HG02884 (cell line): ENCODE measurements around the gene MAPT.
"Not testable (repeated sequence)": the region's sequence is repeated elsewhere in the genome, so short reads cannot be mapped to it uniquely, and the experiment has no call there.

ENCODE experiments used
- ATAC-seq: cut with Tn5 transposase; IDR thresholded peaks from one replicate; pipeline ENCODE4 v1.9.1; 2021; ENCODE audit warnings: mild to moderate bottlenecking, moderate library complexity; ENCODE audit not compliant: unreplicated experiment

The MAPT gene

DNA sequence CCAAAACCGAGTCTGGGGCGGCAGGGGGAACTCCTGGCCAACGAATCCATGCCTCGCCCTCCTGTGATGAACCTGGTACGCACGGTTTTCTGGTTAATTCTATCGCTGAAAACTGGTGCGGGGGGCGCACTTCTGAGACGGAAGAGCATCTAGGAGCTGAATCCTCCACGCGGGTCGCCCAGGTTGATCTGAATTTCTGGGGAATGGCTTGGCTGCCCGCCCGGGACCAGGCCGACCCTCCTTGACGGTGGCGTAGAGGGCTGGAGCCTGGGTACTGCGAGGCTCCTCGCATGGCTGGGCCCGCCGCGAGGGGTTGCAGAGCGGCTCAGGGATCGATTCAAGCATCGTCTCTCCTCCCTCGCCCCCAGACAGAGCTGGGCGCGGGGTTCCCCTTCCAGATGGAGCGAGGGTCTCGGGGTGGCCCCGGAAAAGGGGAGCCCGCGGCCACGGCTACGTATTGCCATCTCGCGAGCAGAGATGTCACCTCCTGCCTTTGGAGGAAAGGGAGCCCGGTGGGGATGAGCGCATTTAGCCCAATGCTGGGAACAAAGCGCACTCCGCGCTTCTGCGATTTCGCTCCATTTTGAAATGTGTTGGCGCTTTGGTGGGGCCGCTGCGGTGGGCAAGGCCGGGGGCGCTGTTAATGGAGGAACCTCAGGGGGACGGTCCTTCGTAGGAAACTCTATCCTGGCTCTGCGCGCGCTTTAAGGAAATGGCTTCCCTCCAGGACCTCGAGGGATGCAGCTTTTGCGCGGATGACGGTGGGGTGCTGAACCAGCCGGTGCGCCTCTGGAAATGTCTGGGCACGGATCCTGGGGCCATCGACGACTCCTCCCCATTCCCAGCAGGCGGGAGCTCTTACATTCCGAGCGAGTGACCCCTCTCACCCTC is 2.7 kb downstream of the MAPT start:
- no peak for ATAC-seq

DNA sequence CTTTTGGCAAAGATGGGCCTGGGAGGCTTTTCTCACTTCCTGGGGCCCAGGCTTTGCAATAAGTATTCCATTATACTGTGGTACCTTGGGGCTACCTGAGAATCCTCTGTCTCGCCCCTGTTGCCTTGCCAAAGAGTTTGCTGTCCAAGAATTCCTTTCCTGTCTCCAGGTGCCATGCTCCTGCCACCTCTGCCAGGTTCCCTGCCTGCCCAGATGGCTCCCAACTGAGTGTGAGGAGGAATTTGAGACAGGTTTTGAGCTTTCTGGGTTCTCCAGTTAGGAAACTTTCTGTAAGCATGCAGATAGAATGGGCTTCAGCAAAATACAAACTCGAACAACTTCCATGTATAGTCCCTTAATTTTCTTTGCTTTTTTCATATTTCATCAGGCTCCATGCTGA is 5.8 kb downstream of the MAPT start:
- no peak for ATAC-seq

DNA sequence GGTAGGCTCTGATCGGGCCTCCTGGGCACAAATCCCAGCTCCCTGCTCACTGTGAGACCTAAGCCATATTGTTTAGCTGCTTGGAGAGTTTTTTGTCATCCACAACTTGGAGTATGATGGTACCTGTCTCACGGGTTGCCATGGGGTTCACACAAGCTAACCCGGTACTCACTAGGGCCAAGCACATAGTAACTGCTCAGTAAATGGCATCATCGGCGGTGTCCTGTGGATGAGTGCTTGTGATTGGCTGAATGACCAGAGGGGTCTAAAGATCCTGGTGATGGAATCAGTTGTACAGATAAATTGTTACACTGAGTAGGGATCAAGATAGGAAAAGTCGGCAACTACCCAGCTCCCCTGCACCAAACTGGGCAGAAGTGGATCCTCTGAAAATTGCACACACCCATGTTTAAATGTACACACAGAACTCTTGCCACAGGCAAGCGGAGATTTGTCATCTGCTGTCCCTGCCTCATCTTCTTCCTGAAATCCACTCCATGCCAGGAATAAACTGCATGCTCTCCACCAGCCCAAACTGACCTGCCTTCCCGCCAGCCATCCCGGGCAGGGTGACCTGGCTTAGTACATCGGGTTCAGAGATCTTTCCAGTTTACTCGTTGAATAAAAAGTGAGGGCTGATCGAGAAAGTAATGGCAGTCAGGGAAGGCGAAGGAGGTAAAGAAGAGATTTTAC is 6.5 kb downstream of the MAPT start:
- no peak for ATAC-seq

DNA sequence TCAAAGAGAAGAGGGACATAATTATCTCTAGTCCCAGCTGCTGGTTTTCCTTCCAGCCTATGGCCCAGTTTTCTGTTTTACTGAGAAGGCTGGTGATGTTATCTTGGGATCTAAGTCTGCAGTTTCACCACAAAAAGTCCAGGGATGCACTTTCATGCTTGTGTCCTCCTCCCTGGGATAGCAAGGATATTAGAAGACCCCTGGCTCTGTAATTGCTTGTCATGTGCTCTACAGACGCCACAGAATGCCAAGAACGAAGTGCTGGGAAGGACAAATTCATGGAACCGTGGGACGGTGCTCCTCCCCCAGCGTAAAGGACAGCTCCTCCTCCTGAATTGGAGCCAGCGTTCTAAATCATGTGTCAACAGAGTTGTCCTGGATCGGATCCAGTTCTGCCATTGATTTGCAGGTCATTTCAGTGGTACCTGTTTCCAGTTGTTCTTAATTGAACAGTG is 8.6 kb downstream of the MAPT start:
- ATAC-seq: no peak

DNA sequence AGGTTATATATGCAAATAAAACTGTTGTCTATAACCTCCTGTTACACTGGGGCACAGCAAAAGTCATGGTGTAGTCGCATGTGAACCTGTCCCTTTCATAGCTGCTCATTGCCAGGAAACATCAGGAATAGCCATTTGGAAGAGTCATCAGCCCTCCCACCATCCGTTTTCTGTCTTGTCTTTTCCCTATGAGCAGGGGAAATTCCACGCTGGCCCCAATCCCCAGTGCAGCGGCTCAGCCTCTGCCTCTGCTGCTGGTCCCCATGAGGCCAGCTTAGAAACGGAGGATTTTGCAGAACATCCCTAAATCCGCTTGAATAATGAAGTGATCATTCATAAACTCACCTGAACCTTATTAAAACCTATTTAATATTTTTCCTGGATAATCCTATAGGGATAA is 10.5 kb downstream of the MAPT start:
- ATAC-seq: no peak

DNA sequence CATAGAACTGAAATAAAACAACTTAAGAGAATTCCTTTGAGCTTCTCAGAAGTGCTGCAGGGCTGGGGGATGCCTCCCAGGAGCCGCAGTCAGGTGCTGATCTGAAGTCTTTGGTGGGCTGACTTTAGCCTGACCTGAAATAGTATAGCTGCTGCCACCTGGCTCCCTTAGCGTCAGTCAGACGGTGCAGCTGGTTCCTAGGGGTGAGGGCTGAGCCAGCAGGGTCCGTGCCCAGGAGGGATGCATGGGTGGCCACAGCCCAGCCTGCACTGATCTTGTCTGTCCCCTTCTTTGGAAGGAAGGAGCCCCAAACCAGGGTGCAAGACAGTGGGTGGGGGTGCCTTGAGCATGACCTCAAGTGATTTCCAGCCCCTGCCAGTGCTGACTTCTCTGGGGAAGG is 11.5 kb downstream of the MAPT start:
- no peak for ATAC-seq

DNA sequence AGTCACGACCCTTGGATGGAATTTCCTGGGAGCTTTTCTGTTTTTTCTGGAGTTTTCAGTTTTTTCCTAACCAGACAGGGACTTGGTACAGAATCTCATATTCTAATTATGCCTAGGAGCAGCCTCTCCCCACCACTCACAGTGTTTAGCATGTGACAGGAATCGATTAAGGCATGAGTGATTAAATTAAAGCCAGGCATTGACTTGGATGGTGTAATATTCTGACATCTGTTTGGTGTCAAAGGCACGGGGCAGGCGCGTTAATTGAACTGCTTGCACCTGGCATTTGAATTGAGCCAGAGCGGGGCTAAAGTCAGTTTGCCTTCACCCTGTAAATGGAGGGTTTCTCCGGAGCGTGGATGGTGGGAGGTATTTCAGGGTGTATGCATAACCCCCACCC is 11.9 kb downstream of the MAPT start:
- no peak for ATAC-seq

DNA sequence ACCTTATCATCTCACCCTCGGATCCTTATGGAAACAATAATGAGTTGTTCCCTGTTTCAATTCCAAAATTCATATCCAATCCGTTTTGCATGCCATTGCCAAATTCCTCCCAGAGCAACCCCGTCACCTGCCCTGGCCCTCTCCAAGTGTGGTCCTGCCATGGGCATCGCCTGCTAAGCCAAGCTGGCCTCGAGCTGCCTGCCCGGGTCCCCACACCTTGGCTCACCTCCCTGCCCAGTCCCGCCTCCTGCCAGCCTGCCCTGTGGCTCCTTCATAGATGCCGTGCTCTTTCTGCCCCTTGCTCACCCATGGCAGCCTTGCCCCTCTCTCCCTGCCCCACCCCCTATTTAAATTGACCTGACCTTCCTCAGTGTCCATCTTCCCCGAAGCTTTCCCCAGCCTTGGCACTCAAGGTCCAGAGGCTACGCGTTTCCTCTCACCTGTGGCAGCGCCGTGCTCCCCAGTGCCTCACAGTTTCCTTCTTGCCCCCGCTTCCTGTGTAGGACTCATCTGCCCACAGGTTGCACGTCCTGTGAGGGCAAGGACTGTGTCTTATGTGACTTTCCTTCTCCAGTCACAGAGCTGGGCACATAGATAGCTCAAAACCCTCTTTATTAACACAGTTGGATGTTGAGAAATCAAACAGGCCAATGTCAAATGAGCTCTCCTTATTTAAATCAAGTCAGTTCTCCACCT is 12.7 kb downstream of the MAPT start:
- ATAC-seq: no peak

DNA sequence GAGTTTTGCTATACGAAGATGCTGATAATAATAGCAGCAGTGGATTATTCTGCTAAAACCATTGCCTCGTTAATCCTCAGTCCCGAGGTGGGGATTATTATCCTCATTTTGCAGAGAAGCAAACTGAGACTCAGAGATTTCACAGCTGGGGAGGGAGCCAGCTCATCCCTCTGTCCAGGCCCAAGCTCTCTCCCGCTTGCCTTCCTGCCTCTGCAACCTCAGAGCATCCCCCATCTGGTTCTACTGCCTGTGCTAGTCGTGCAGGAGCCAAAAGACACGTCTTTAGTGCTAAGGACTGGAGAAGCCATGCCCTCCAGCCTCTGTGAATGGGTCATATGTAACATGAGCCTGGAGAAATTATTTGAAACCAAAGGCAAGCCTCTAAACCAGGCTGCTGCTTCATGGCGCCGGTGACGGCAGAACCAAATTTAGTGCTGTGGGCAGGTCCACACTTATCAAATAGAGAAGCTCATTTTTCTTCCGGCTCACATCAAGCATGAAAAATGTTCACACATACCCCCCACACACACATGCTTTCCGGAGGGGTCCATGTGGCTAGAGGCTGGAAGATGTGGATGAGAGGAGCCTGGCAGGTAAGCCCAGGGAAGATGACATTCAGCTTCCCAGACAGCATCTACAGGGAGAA is 13.5 kb downstream of the MAPT start:
- no peak for ATAC-seq

DNA sequence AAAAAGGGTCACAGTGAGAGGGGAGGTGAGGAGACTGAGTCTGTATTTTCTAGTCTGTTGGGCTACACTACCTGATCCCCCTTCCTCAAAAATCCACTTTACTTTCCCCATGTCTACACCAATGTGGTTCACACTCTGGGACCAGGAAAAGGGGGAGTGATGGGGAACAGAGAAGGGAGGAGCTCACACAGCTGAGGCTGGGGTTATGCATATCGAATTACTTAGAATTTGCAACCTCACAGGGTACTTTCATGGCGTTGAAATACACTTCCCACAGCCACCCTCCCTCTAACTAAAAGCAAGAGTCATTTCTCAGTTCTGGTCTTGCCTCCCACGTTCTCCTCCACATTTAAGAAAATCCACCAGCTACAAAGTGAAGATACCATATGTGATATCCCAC is 14.1 kb downstream of the MAPT start:
- ATAC-seq: no peak

DNA sequence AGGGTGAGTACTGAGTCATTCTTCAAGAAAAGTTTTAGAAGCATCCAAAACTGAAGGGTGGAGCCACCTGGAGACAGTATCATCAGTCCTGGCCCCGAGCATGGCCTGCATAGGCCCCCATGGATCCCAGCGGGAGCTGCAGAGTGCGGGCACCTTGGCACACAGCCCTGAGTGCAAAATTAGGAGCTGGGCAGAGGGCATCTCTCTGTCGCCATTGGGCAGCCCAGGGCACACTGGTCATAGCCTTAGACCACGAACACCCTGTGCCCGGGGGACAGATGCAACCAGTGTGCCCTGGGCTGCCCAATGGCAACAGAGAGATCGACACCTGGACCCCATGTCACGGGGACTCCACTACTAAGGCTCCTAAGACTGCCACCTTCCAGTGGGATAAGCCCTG is 14.6 kb downstream of the MAPT start:
- ATAC-seq: no peak

DNA sequence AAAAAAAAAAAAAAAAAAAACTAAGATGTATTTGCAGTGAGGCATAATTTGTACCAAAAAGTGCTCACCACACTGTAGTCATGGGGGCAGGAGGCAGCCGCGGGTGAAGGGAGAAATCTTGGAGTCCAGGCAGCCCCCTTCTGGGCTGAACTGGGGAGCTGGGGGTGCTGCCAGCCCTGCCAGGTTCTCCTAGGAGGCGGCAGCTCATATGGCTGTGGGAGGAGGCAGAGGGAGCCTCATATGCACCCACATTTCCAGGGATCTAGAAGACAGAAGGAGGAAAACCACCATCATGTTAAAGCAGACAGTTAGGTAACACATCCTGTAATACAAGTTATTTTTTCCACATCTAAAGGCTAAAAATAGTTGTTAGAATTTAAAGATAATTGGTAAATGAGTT is 16.3 kb downstream of the MAPT start:
- no peak for ATAC-seq

DNA sequence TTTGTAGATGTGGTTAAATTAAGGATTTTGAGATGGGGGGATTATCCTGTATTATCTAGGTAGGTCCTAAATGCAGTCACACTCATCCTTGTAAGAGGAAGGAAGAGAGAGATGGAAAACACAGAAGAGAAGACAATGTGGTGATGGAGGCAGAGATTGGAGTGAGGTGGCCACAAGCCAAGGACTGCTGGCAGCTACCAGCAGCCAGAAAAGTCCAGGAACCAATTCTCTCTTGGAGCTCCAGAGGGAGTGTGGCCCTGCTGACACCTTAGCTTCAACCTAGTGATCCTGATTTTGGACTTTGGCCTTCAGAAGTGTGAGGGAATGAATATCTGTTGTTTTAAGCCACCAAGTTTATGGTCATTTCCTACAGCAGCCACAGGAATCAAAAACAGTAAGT is 18.0 kb downstream of the MAPT start:
- ATAC-seq: no peak

DNA sequence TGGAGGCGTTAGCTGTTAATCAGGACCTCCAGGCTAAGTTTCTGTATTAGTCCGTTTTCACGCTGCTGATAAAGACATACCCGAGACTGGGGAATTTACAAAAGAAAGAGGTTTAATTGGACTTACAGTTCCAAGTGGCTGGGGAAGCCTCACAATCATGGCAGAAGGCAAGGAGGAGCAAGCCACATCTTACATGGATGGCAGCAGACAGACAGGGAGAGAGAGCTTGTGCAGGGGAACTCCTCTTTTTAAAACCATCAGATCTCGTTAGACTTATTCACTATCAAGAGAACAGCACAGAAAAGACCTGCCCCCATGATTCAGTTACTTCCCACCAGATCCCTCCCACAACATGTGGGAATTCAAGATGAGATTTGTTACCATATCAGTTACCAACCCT is 18.7 kb downstream of the MAPT start:
- not testable (repeated sequence) for ATAC-seq

DNA sequence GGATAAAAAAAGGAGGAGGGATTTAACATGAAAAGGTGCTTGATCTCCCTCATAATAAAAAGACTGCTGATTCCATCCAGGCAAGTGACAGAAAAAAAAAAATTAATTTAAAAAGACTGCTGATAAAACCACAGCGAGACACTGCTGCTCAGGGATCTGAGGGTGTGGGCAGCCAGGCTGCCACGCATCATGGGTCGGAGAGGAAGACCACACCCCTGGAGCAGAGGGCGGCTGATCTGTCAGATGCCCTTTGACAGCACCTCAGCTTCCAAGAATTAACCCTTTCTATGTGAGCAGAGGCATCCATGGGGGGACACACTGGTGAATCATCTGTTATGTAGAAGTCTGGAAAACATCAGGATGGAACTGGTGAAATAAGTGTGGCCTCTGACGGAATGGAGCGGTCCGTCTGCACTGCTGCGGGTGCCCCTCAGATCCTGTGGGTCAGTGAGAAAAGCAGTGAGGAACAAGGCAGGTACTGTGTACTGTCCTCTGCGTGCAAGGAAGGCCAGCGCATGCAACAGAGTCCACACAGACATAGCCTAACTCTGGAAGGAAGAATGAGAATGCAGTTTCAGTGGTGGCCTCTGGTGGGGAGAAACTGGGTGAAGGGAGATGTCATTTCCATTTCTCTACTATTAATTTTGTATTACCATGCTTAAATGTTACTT is 19.8 kb downstream of the MAPT start:
- no peak for ATAC-seq

DNA sequence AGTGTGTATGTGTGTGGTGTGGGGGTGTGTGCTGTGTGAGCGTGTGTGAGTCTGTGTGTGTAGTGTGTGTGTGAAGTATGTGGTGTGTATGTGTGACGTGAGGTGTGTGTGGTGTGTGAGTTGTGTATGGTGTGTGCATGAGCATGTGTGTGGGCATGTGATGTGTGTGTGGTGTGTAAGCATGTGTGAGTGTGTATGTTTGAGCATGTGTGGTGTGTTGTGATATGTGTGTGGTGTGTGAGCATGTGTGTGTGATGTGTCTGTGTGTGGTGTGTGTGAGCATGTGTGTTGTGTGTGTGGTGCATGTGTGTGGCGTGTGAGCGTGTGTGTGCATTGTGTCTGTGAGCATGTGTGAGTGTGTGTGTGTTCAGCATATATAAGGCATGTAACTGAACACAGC is 20.9 kb downstream of the MAPT start:
- no peak for ATAC-seq

DNA sequence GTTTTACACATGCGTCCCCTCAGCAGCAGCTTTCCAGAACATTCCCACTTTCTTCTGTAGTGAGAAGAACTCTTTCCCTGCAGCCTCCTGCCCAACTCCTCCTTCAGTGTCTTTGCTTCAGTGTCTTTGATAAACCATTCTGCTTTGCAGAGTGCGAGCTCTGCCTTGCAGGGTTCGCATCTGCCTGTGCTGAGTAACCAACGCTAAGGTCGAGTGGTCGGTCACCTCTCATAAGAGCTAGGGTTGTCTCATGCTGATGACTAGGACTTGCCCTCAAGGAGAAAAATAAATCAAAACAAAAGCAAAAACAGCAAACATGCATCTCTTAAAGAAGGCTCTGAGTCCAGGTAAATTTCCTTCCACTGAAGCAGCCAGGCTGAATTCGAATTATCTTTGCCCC is 22.7 kb downstream of the MAPT start:
- no peak for ATAC-seq

DNA sequence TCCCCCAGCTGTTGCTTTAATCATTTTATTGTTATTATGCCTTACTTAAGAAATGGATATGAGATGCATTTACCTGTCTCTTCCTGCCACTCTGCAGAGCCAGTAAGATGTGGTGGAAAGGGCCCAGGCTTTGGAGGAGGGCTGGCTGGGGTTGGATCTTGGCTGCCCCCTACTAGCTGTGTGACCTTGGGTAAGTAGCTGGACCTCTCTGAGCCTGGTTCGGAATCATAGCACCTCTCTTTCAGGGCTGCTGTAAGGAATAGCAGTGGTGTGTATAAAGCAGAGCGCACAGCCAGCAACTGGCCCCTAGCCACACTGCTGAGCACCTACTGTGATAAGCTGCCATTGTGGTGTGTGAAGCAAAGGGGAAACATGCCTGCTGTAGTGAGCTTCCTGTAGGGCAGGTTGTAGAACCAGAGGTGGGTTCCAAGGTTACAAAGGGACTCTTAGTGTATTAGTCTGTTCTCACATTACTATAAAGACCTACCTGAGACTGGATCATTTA is 23.9 kb downstream of the MAPT start:
- no peak for ATAC-seq

DNA sequence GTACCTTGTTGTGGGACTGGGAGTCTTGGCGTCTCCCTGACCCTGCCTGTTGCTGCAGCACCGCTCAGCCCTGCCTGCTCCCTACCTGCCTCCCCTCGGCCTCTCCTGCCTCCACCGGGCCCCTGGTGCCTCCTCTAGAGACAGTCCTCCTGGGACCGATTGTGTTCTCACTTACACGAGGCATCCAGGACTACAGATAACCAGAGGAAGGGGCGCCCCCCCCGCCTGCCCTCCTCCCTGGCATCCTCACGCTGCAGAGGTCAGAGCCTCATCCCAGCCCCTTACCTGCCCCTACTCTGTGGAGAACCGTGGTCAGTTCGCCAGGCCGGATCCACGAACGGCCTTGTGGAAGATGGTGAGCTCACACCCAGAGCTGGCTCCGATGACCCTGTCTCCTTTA is 24.8 kb downstream of the MAPT start:
- no peak for ATAC-seq

DNA sequence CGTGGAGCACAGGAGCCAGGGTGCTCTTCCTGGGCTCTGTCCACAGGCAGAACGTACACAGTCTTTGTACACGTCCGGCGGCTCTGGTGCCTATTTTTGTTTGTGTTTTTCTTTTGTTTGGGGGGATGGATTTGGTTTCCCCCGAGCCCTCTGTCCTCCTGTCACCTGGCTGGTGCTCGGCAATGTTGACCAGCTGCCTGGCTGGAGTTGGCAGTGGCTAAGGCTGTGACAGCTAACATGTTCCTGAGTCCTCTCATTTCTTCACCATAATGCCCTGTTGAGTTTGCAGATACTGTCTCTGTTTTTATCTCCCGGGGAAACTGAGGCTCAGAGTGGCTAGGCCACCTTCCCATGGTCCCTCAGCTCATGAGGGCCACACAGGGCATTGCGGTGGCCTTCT is 25.7 kb downstream of the MAPT start:
- ATAC-seq: no peak
